OCI-LY7 (cell line): ENCODE data around the gene PELI1.

ENCODE experiments used
- CTCF ChIP-seq: fragments of 200-600 bp; sonication (generic); conservative IDR thresholded peaks from 2 replicates; pipeline ENCODE4 v1.5.1; 2014; ENCODE audit warnings: mild to moderate bottlenecking, antibody characterized with exemption, low read length, moderate library complexity, mixed read lengths
- EZH2phosphoT487 ChIP-seq: fragments of 200-600 bp; sonication (generic); IDR thresholded peaks from 2 replicates; pipeline ENCODE4 v1.6.1; 2018; ENCODE audit warnings: low read depth, borderline replicate concordance, mild to moderate bottlenecking, mixed run types, antibody characterized with exemption, low read length, moderate library complexity, mixed read lengths

GRCh38 chr2:64127119-64127518 is 17.1 kb downstream of the PELI1 start:
- TF ChIP-seq CTCF, result no peak
- TF ChIP-seq EZH2phosphoT487, result no peak
